HepG2 (cell line): ENCODE data around the gene RUNX3. TPM values are rescaled to one million over a fixed set of nuclear protein-coding genes. Genes with fewer than 3 reads are reported as not detected.

Experiments
- ATAC-seq: fragments of 200-7000 bp; cut with Tn5 transposase; 3 replicates; pipeline ENCODE4 v1.9.1; 2020; ENCODE audit warnings: mild to moderate bottlenecking, moderate library complexity
- BruUV-seq: library from RNA; stranded (reverse); fragments of 400-500 nt; replicated peaks from 2 replicates; lab custom pipeline; 2021; lab: Mats Ljungman, UMichigan
- CTCF ChIA-PET: fragments of 300-600 bp; formaldehyde crosslinking; extraction: SDS; loops from one replicate; lab custom pipeline; 2021; ENCODE audit warnings: low total read pairs, inconsistent platforms, low intra/inter-chr PET ratio; lab: Yijun Ruan, JAX
- POLR2A ChIA-PET: fragments of 350-600 bp; sonication (Branson Sonifier 250); formaldehyde crosslinking; loops from one replicate; lab custom pipeline; 2020; ENCODE audit warnings: antibody characterized with exemption, inconsistent platforms; lab: Yijun Ruan, JAX
- DNase-seq: peaks from one replicate; pipeline ENCODE4 v3.0.0-alpha.2; 2015; ENCODE audit warnings: low spot score
- FAIRE-seq: peaks from 3 replicates; lab custom pipeline; 2011; peaks lifted over from hg19 to GRCh38; lab: Jason Lieb, UNC
- H2AFZ ChIP-seq: one replicate; pipeline ENCODE4 v1.6.1; 2011; ENCODE audit warnings: low read length, inconsistent platforms
- H3K27ac ChIP-seq: fragments of 300-600 bp; 3 replicates; pipeline ENCODE4 v1.8.0; 2011; ENCODE audit warnings: mixed run types, mild to moderate bottlenecking, mixed read lengths, low read length, inconsistent platforms; ENCODE audit not compliant: insufficient read depth; ENCODE audit errors: extremely low read length
- H3K27me3 ChIP-seq, 2 experiments: fragments of 200-600 bp in 1 of 2; 2 replicates in 1 of 2; 3 replicates in 1 of 2; pipeline versions ENCODE4 v1.6.0 to v1.8.0; 2011; ENCODE audit warnings: low read length in 2 of 2, mild to moderate bottlenecking in 2 of 2, moderate library complexity in 2 of 2, inconsistent platforms in 1 of 2; ENCODE audit not compliant: insufficient read depth in 2 of 2, control insufficient read depth in 1 of 2
- H3K36me3 ChIP-seq, 2 experiments: fragments of 200-600 bp in 1 of 2; replicated peaks in 1 of 2; 2 replicates in 1 of 2; 3 replicates in 1 of 2; pipeline versions ENCODE4 v1.5.1 to v1.8.0; 2011; ENCODE audit warnings: low read length in 2 of 2, inconsistent platforms in 1 of 2; ENCODE audit not compliant: insufficient read depth in 2 of 2, control insufficient read depth in 1 of 2
- H3K4me1 ChIP-seq: 2 replicates; pipeline ENCODE4 v1.5.1; 2012; ENCODE audit warnings: low read length, inconsistent platforms; ENCODE audit not compliant: insufficient read depth
- H3K4me2 ChIP-seq: 2 replicates; pipeline ENCODE4 v1.6.0; 2011; ENCODE audit warnings: low read depth, low read length, inconsistent platforms
- H3K4me3 ChIP-seq, 3 experiments: fragments of 200-600 bp in 1 of 3; sonication (generic), shearing (Covaris generic) in 1 of 3; replicated peaks in 1 of 3; 2 replicates each; pipeline ENCODE4 v1.5.1; 2011 to 2016; ENCODE audit warnings: low read length in 3 of 3, inconsistent platforms in 2 of 3, low read depth in 2 of 3, mild to moderate bottlenecking in 2 of 3, control low read depth in 1 of 3, mixed read lengths in 1 of 3; ENCODE audit not compliant: insufficient read depth in 1 of 3
- H3K79me2 ChIP-seq: one replicate; pipeline ENCODE4 v1.6.1; 2011; ENCODE audit warnings: low read length, inconsistent platforms; ENCODE audit not compliant: insufficient read depth
- H3K9ac ChIP-seq: 2 replicates; pipeline ENCODE4 v1.6.0; 2011; ENCODE audit warnings: mild to moderate bottlenecking, low read depth, low read length, inconsistent platforms; ENCODE audit not compliant: insufficient read depth
- H3K9me3 ChIP-seq: 2 replicates; pipeline ENCODE4 v1.5.1; 2012; ENCODE audit warnings: mild to moderate bottlenecking, low read length
- H4K20me1 ChIP-seq: 2 replicates; pipeline ENCODE4 v1.6.0; 2011; ENCODE audit warnings: inconsistent platforms, mild to moderate bottlenecking, low read length, moderate library complexity; ENCODE audit not compliant: insufficient read depth
- ARID5B ChIP-seq: IDR thresholded peaks from 2 replicates; pipeline ENCODE4 v1.4.0; 2020; ENCODE audit warnings: mild to moderate bottlenecking, missing genetic modification reagents
- GABPB1 ChIP-seq: IDR thresholded peaks from 2 replicates; pipeline ENCODE4 v1.6.1; 2016; ENCODE audit warnings: mild to moderate bottlenecking, missing genetic modification reagents, moderate library complexity, missing compliant biosample characterization
- KDM5A ChIP-seq: fragments of 200-600 bp; sonication (generic); IDR thresholded peaks from 2 replicates; pipeline ENCODE4 v1.7.0; 2018; ENCODE audit warnings: antibody characterized with exemption, mild to moderate bottlenecking, low read length, borderline replicate concordance
- MEIS2 ChIP-seq: sonication (generic); formaldehyde crosslinking; IDR thresholded peaks from 2 replicates; pipeline ENCODE4 v1.9.0; 2021; ENCODE audit warnings: mild to moderate bottlenecking, missing genetic modification reagents
- NFYB ChIP-seq: sonication (generic); formaldehyde crosslinking; IDR thresholded peaks from 2 replicates; pipeline ENCODE4 v1.4.0; 2020; ENCODE audit warnings: missing genetic modification reagents
- PHF5A ChIP-seq: IDR thresholded peaks from one replicate; pipeline ENCODE4 v1.6.1; 2018; ENCODE audit warnings: low read depth, missing genetic modification reagents; ENCODE audit not compliant: unreplicated experiment
- RFX1 ChIP-seq: fragments of 450-650 bp; IDR thresholded peaks from 2 replicates; pipeline ENCODE4 v1.6.1; 2017
- SNRNP70 ChIP-seq: fragments of 200-400 bp; formaldehyde crosslinking; IDR thresholded peaks from 2 replicates; pipeline ENCODE4 v1.6.1; 2017; ENCODE audit warnings: mild to moderate bottlenecking, low read depth, low read length, moderate library complexity
- ZC3H4 ChIP-seq: sonication (generic); formaldehyde crosslinking; IDR thresholded peaks from 2 replicates; pipeline ENCODE4 v1.4.0; 2020; ENCODE audit warnings: missing genetic modification reagents, borderline replicate concordance
- ZMYM4 ChIP-seq: sonication (generic); formaldehyde crosslinking; IDR thresholded peaks from 2 replicates; pipeline ENCODE4 v1.8.1; 2023; ENCODE audit warnings: mild to moderate bottlenecking, missing genetic modification reagents
- ZNF235 ChIP-seq: sonication (generic); formaldehyde crosslinking; IDR thresholded peaks from 2 replicates; pipeline ENCODE4 v1.8.1; 2023; ENCODE audit warnings: mild to moderate bottlenecking, missing genetic modification reagents, borderline replicate concordance
- ZNF251 ChIP-seq: sonication (generic); formaldehyde crosslinking; IDR thresholded peaks from 2 replicates; pipeline ENCODE4 v1.9.0; 2021; ENCODE audit warnings: mild to moderate bottlenecking, missing genetic modification reagents
- ZNF337 ChIP-seq: sonication (generic); formaldehyde crosslinking; IDR thresholded peaks from 2 replicates; pipeline ENCODE4 v1.5.1; 2020; ENCODE audit warnings: missing genetic modification reagents, low read depth, mild to moderate bottlenecking, borderline replicate concordance
- ZNF746 ChIP-seq: sonication (generic); formaldehyde crosslinking; IDR thresholded peaks from 2 replicates; pipeline ENCODE4 v1.8.0; 2022; ENCODE audit warnings: mild to moderate bottlenecking, missing genetic modification reagents
- ZNF776 ChIP-seq: sonication (generic); formaldehyde crosslinking; IDR thresholded peaks from 2 replicates; pipeline ENCODE4 v1.4.0; 2020; ENCODE audit warnings: mild to moderate bottlenecking, missing genetic modification reagents
- WGBS: methylation state at CpG from one replicate; pipeline ENCODE4 v1.1.6; 2017; ENCODE audit warnings: low lambda C conversion rate; 5-methylcytosine and 5-hydroxymethylcytosine counted together
- in situ Hi-C: cut with HindIII; loops from 2 replicates; pipeline ENCODE4 v1.10.0; 2017; ENCODE audit warnings: low pct_unique_long_range_greater_than_20kb; ENCODE audit not compliant: extremely low pct_ligation_motif_present
- intact Hi-C: fragments of 100-400 bp; cut with micrococcal nuclease; formaldehyde crosslinking; loops from one replicate; pipeline ENCODE4 v1.10.0; 2022; ENCODE audit not compliant: unreplicated experiment
- polyA plus RNA-seq, 8 experiments: library from polyadenylated mRNA; depleted of rRNA in 3 of 8; stranded (reverse) in 7 of 8; unstranded in 1 of 8; fragments of >200 nt; fragmentation: Illumina TruSeq in 4 of 8; extraction: Trizol in 4 of 8; gene quantifications; 2 replicates each; pipeline versions ENCODE4 v1.2.1 to v1.2.3, GENCODE V29; 2011 to 2016; ENCODE audit warnings: low read depth in 4 of 8, missing spikeins in 1 of 8, mixed read lengths in 1 of 8; ENCODE audit not compliant: insufficient read depth in 1 of 8
- total RNA-seq, 5 experiments: library from RNA; depleted of rRNA; stranded (reverse); fragments of >200 nt; fragmentation: Illumina TruSeq; extraction: Trizol; gene quantifications; 2 replicates each; pipeline ENCODE4 v1.2.3, GENCODE V29; 2016; ENCODE audit warnings: low read depth in 1 of 5
- TF ChIP-seq, protein P1 (sequence below): sonication (generic); formaldehyde crosslinking; IDR thresholded peaks from 2 replicates; pipeline ENCODE4 v1.4.0; 2020; ENCODE audit warnings: missing genetic modification reagents

Gene RUNX3
- total and polyA plus RNA-seq, 2 of the 13 experiments (the other 11 are each of a cell fraction or from before 2014, with no cell fraction given) = 0.04 to 0.22 TPM

DNA sequence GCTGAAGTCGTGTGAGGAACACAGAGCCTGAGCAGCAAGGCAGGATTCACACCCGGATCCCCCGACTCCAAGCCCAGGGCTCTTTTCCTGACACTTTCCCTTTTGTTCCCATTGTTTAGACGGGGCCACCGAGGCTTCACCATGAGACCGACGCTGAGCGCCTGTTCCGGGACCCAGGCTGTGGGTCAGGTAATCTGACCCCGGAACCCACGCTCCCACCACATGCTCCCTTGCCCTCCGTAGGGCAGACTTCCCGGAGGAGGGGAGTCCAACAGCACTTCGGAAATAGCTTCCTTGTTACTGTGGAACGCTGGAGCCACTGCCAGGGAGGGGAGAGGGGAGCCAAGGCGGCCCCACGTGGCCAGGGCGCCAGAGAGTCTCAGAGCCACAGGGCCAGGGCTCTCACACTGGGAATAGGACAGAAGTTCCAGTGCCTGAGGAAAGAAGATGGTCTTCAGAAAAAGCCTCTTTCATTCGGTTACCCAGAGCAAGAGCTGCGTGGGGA is 18.4 kb downstream of the RUNX3 start (continued):
- TF ChIP-seq SNRNP70 = no peak
- TF ChIP-seq ZNF251 = no peak
- 0 out of 2 replicates have a peak, but pooled peaks have one; percentile 4 for TF ChIP-seq ZNF746
- TF ChIP-seq, protein P1, sequence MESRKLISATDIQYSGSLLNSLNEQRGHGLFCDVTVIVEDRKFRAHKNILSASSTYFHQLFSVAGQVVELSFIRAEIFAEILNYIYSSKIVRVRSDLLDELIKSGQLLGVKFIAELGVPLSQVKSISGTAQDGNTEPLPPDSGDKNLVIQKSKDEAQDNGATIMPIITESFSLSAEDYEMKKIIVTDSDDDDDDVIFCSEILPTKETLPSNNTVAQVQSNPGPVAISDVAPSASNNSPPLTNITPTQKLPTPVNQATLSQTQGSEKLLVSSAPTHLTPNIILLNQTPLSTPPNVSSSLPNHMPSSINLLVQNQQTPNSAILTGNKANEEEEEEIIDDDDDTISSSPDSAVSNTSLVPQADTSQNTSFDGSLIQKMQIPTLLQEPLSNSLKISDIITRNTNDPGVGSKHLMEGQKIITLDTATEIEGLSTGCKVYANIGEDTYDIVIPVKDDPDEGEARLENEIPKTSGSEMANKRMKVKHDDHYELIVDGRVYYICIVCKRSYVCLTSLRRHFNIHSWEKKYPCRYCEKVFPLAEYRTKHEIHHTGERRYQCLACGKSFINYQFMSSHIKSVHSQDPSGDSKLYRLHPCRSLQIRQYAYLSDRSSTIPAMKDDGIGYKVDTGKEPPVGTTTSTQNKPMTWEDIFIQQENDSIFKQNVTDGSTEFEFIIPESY (CRISPR knock-in tag) = peak; percentile 78
- 0 out of 2 replicates have a peak, but pooled peaks have one; percentile 9 for TF ChIP-seq GABPB1 (CRISPR knock-in tag)
- 0 out of 2 replicates have a peak, but pooled peaks have one; percentile 26 for TF ChIP-seq ZNF235 (CRISPR knock-in tag)
- TF ChIP-seq, all 625 proteins: peak for 8

DNA sequence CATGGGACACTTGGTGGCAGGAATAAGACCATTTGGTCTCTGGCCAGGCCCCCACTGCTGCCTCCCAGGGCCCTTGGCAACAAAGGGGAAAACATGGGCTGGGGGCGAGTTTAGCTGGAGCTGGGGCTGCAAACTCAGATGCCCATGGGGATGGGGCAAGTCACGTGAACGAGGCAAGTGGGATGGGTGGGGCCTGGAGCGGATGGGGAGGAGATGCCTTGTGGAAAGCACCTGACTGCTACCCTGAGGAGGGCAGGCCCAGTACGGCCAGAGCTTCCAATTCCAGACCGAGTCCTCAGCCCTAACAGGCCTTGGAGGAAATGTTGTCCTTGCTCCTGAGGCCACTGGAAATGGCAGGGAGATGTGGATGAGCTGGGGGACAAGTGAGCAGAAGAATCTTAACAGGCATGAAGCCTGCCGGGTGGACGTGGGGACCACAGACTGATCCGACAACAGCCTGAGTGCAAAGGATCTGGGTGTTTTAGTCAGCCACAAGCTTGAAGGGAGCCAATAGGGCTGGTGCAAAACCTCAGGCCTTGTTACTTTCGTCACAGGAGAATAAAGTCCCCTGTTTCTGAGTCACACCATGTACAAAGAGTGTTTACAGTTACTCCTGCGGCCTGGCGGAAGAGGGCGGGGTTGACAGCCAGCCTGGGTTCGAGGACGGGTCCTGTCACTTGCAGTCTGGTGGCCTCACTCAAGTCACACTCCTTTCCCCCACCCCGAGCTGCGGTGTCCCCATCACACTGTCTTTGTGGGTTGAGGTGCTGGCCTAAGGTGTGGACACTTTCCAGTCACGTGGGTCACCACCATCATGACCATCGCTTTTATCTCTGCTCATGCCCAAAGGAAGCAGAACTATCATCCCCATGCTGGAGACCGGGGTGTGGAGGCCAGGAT is 19.1 kb downstream of the RUNX3 start:
- H3K4me3 ChIP-seq = peak overlapping the region in 2 of 3 experiments; percentile 41 to 60; a peak in 4 of 6 replicates
- ChIA-PET POLR2A (interaction anchor here (0.9 to 1.4 kb wide), 5 partner anchors 13 to 321 kb away, joined by 3 to 5 read pairs (median 3); partner anchors contain the start of gene SYF2), CTCF (no interaction called here)
- H3K9me3 ChIP-seq = no peaks in the 10 kb centered on the region
- BruUV-seq = no TSS peak
- in situ Hi-C loops (no loop called here), intact Hi-C loops (no loop called here)
- H3K9ac ChIP-seq = peak overlapping the region; percentile 68
- ATAC-seq (peak; percentile 71), FAIRE-seq (peak; percentile 98), DNase-seq (peak; percentile 93)
- H3K27ac ChIP-seq = peak overlapping the region; percentile 89
- H2AFZ ChIP-seq = no peak overlapping the region
- WGBS = 5% methylated on average over 9 of the region's 20 CpGs
- peak overlapping the region; percentile 87 for H3K4me2 ChIP-seq
- H3K36me3 ChIP-seq = no peaks in the 10 kb centered on the region
- H3K79me2 ChIP-seq = no peaks in the 10 kb centered on the region
- peaks cover 75% of the 10 kb centered on the region for H3K4me1 ChIP-seq
- no peaks in the 10 kb centered on the region for H3K27me3 ChIP-seq
- H4K20me1 ChIP-seq = no peaks in the 10 kb centered on the region
- 0 out of 2 replicates have a peak, but pooled peaks have one; percentile 32 for TF ChIP-seq ZMYM4 (CRISPR knock-in tag)
- TF ChIP-seq NFYB = peak; percentile 38; the same call in 1 of the 2 replicates
- TF ChIP-seq ZNF776 (CRISPR knock-in tag) = no peak; the same call in 1 of the 2 replicates
- TF ChIP-seq MEIS2 (CRISPR knock-in tag) = no peak; the same call in 1 of the 2 replicates
- no peak for TF ChIP-seq ZNF337 (CRISPR knock-in tag)
- TF ChIP-seq ZC3H4 = no peak
- no peak for TF ChIP-seq PHF5A (CRISPR knock-in tag)
- TF ChIP-seq RFX1 = no peak
- no peak; the same call in none of the 2 replicates for TF ChIP-seq ARID5B
- TF ChIP-seq KDM5A = no peak
